GM12878 (cell line): Measurements from ENCODE around the gene ABT1. TPM values are rescaled to one million over a fixed set of nuclear protein-coding genes. Genes with fewer than 3 reads are reported as not detected.

Experiments
- CBX3 ChIP-seq: fragments of 200-600 bp; sonication (generic); IDR thresholded peaks from 2 replicates; pipeline ENCODE4 v1.6.1; 2016; ENCODE audit warnings: low read depth, borderline replicate concordance
- CREB1 ChIP-seq: IDR thresholded peaks from 2 replicates; pipeline ENCODE4 v1.6.1; 2012; ENCODE audit warnings: low read depth, mild to moderate bottlenecking, inconsistent platforms
- CTCF ChIP-seq, 3 experiments: IDR thresholded peaks in 2 of 3; conservative IDR thresholded peaks in 1 of 3; 2 replicates each; pipeline ENCODE4 v1.5.1; 2011; ENCODE audit warnings: low read depth in 3 of 3, low read length in 3 of 3, mild to moderate bottlenecking in 3 of 3, control low read depth in 2 of 3, moderate library complexity in 2 of 3, inconsistent platforms in 1 of 3, mixed read lengths in 1 of 3; ENCODE audit not compliant: control insufficient read depth in 2 of 3, insufficient read depth in 1 of 3; ENCODE audit errors: extremely low read depth in 1 of 3
- FOXK2 ChIP-seq: fragments of 450-650 bp; IDR thresholded peaks from 2 replicates; pipeline ENCODE4 v1.6.1; 2017; ENCODE audit warnings: mild to moderate bottlenecking, moderate library complexity
- GABPA ChIP-seq: IDR thresholded peaks from 2 replicates; pipeline ENCODE4 v1.6.1; 2014; ENCODE audit warnings: antibody characterized with exemption, low read depth, mild to moderate bottlenecking, inconsistent platforms
- IKZF2 ChIP-seq, 2 experiments: fragments of 450-650 bp; IDR thresholded peaks; 2 replicates each; pipeline ENCODE4 v1.6.1; 2017; ENCODE audit warnings: mild to moderate bottlenecking in 2 of 2, moderate library complexity in 2 of 2
- IRF3 ChIP-seq: fragments of 450-650 bp; IDR thresholded peaks from 2 replicates; pipeline ENCODE4 v1.6.1; 2014; ENCODE audit warnings: mild to moderate bottlenecking
- IRF4 ChIP-seq: IDR thresholded peaks from 2 replicates; pipeline ENCODE4 v1.6.1; 2011; ENCODE audit warnings: low read depth, low read length
- KLF5 ChIP-seq: fragments of 450-650 bp; IDR thresholded peaks from 2 replicates; pipeline ENCODE4 v1.6.1; 2014; ENCODE audit warnings: mild to moderate bottlenecking; ENCODE audit not compliant: partially characterized antibody
- MXI1 ChIP-seq: fragments of 150-350 bp; IDR thresholded peaks from 2 replicates; pipeline ENCODE4 v1.6.1; 2011; ENCODE audit warnings: low read depth, mild to moderate bottlenecking, inconsistent platforms, low read length, improper control_type of control experiment
- MYC ChIP-seq: IDR thresholded peaks from 2 replicates; pipeline ENCODE4 v1.6.1; 2011; ENCODE audit warnings: mild to moderate bottlenecking, low read length, moderate library complexity, inconsistent platforms; ENCODE audit not compliant: insufficient read depth, insufficient replicate concordance, insufficient read length, severe bottlenecking
- NRF1 ChIP-seq: conservative IDR thresholded peaks from 2 replicates; pipeline ENCODE4 v1.6.1; 2011; ENCODE audit warnings: mild to moderate bottlenecking, low read depth, low read length, improper control_type of control experiment
- RAD51 ChIP-seq: fragments of 450-650 bp; IDR thresholded peaks from 2 replicates; pipeline ENCODE4 v1.6.1; 2016; ENCODE audit warnings: moderate library complexity, mild to moderate bottlenecking, inconsistent platforms
- TARDBP ChIP-seq: IDR thresholded peaks from 2 replicates; pipeline ENCODE4 v1.6.1; 2016; ENCODE audit warnings: borderline replicate concordance
- TBL1XR1 ChIP-seq: IDR thresholded peaks from 2 replicates; pipeline ENCODE4 v1.6.1; 2012; ENCODE audit warnings: low read depth, low read length, improper control_type of control experiment
- TCF12 ChIP-seq: IDR thresholded peaks from 2 replicates; pipeline ENCODE4 v1.6.1; 2011; ENCODE audit warnings: low read depth, mild to moderate bottlenecking, low read length
- TCF3 ChIP-seq: IDR thresholded peaks from 2 replicates; pipeline ENCODE4 v1.6.1; 2012; ENCODE audit warnings: low read depth, mild to moderate bottlenecking, low read length, borderline replicate concordance; ENCODE audit not compliant: insufficient read depth
- YY1 ChIP-seq: IDR thresholded peaks from 2 replicates; pipeline ENCODE4 v1.6.1; 2011; ENCODE audit warnings: low read depth, mild to moderate bottlenecking, low read length
- ZBTB11 ChIP-seq: fragments of 450-650 bp; formaldehyde crosslinking; IDR thresholded peaks from 2 replicates; pipeline ENCODE4 v1.5.0; 2022; ENCODE audit warnings: mild to moderate bottlenecking, missing genetic modification characterization
- polyA plus RNA-seq, 11 experiments: library from polyadenylated mRNA; depleted of rRNA in 4 of 11; unstranded in 6 of 11; stranded (reverse) in 5 of 11; fragments of >200 nt; fragmentation: Nextera tagmentation in 4 of 11; fragmentation: Illumina TruSeq in 1 of 11; extraction: Ambion mirVana in 4 of 11; extraction: Trizol in 1 of 11; gene quantifications; 1 replicate in 1 of 11; 2 replicates in 10 of 11; pipeline versions ENCODE4 v1.2.1 to v1.2.3, GENCODE V29; 2011 to 2016; ENCODE audit warnings: inconsistent platforms in 2 of 11, missing spikeins in 2 of 11, low read depth in 1 of 11
- total RNA-seq, 4 experiments: library from RNA; depleted of rRNA in 3 of 4; stranded (reverse); fragments of >200 nt in 3 of 4; fragmentation: Illumina TruSeq in 1 of 4; extraction: Trizol in 1 of 4; gene quantifications; 2 replicates each; pipeline versions ENCODE4 v1.2.1 to v1.2.3, GENCODE V29; 2013 to 2021
- TF ChIP-seq, protein P1 (sequence below): IDR thresholded peaks from 2 replicates; pipeline ENCODE4 v1.6.1; 2012; ENCODE audit warnings: mild to moderate bottlenecking, low read depth, low read length

Gene ABT1
- total and polyA plus RNA-seq, 10 of the 15 experiments (the other 5 are each of a cell fraction or from before 2014, with no cell fraction given), result 8.4 to 43.5 (median 28.2) TPM

DNA sequence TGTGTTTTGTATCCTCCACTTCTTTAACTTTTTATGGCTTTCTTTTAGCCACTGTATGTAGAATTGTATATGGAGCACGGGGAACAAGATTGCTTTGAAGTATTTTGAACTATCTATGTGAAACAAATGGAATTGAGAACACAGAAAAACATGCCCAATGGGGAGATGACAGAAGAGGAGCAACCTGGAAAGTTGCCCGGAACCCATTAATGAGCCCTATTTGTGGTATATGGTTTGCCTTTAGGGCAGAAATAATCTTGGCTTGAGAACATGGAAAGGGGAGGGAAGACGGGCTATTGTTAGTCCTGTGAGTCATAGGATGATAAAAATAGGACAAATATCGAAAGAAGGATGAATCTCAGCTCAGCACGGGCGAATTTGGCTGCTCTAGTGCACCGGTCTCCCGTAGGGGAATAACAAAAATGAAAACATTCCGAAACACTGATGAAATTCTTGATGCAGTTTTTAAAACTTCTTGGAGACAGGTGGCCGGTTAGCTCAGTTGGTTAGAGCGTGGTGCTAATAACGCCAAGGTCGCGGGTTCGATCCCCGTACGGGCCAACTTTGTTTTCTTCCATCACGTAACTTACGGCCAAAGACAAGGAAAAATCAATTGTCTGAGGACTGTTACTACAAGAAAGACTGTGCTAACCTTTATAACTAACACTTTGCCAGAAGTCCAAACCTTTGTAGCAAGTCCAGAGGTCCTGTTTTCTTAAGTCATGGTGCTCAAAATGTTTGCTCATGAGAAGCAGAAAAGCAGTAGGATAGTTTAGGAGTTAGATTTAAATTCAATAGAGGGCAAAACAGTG lies 42.9 kb upstream of the ABT1 start (continued):
- TF ChIP-seq TARDBP (peak; percentile 96), RAD51 (no peak), IKZF2 (IDR thresholded peaks at IDR 0.05) (peak in 1 of 2 experiments; percentile 62), MXI1 (no peak), NRF1 (no peak), FOXK2 (peak; percentile 55; the same call in 1 of the 2 replicates), KLF5 (peak; percentile 88), TCF12 (peak; percentile 74), IRF3 (peak; percentile 39; the same call in 1 of the 2 replicates), TCF3 (peak; percentile 61; the same call in 1 of the 2 replicates), CTCF (IDR thresholded peaks at IDR 0.05 in 2 of 3, conservative IDR thresholded peaks at IDR 0.05 in 1 of 3; ENCODE audit: control insufficient read depth in 2 of 3, extremely low read depth in 1 of 3, insufficient read depth in 1 of 3, low read depth in 3 of 3, low read length in 3 of 3) (no peak), IRF4 (peak; percentile 55; the same call in 1 of the 2 replicates), YY1 (peak; percentile 69), CREB1 (no peak; the same call in 1 of the 2 replicates), ZBTB11 (no peak), TBL1XR1 (peak; percentile 71; the same call in 1 of the 2 replicates), CBX3 (no peak), MYC (no peak), GABPA (peak; percentile 64; the same call in 1 of the 2 replicates)
- TF ChIP-seq, protein P1, sequence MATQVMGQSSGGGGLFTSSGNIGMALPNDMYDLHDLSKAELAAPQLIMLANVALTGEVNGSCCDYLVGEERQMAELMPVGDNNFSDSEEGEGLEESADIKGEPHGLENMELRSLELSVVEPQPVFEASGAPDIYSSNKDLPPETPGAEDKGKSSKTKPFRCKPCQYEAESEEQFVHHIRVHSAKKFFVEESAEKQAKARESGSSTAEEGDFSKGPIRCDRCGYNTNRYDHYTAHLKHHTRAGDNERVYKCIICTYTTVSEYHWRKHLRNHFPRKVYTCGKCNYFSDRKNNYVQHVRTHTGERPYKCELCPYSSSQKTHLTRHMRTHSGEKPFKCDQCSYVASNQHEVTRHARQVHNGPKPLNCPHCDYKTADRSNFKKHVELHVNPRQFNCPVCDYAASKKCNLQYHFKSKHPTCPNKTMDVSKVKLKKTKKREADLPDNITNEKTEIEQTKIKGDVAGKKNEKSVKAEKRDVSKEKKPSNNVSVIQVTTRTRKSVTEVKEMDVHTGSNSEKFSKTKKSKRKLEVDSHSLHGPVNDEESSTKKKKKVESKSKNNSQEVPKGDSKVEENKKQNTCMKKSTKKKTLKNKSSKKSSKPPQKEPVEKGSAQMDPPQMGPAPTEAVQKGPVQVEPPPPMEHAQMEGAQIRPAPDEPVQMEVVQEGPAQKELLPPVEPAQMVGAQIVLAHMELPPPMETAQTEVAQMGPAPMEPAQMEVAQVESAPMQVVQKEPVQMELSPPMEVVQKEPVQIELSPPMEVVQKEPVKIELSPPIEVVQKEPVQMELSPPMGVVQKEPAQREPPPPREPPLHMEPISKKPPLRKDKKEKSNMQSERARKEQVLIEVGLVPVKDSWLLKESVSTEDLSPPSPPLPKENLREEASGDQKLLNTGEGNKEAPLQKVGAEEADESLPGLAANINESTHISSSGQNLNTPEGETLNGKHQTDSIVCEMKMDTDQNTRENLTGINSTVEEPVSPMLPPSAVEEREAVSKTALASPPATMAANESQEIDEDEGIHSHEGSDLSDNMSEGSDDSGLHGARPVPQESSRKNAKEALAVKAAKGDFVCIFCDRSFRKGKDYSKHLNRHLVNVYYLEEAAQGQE, result no peak
